ENCODE measurements around the gene UBE2H. TPM values are rescaled to one million over a fixed set of nuclear protein-coding genes. Genes with fewer than 3 reads are reported as not detected.

Gene UBE2H
- total and polyA plus RNA-seq, 4 donors: 11.9 to 84.2 (median 23.7) TPM

GRCh38 chr7:129866251-129866650 is 86.5 kb downstream of the UBE2H start:
- peak; percentile 22 for TF ChIP-seq SP1 (IDR thresholded peaks at IDR 0.05)
- peak; percentile 22 to 46 for TF ChIP-seq RXRA (IDR thresholded peaks at IDR 0.05)
- TF ChIP-seq RAD21 (IDR thresholded peaks at IDR 0.05): no peak
- no peak for TF ChIP-seq NR2F2 (IDR thresholded peaks at IDR 0.05)
- no peak for TF ChIP-seq CTCF (IDR thresholded peaks at IDR 0.05; ENCODE audit: low read depth, low read length, missing input control)
- no peak for TF ChIP-seq JUND (IDR thresholded peaks at IDR 0.05)
- no peak for TF ChIP-seq FOXA1 (IDR thresholded peaks at IDR 0.05)
- TF ChIP-seq TAF1 (conservative IDR thresholded peaks at IDR 0.05): no peak
- peak; percentile 15 to 25 for TF ChIP-seq HNF4A (conservative IDR thresholded peaks at IDR 0.05)
- TF ChIP-seq EGR1 (IDR thresholded peaks at IDR 0.05; ENCODE audit: low read depth in 2 of 2): no peak
- no peak for TF ChIP-seq ZBTB33 (IDR thresholded peaks at IDR 0.05)
- no peak for TF ChIP-seq REST (IDR thresholded peaks at IDR 0.05)
- no peak for TF ChIP-seq GABPA (IDR thresholded peaks at IDR 0.05 in 1 of 2, conservative IDR thresholded peaks at IDR 0.05 in 1 of 2)
- TF ChIP-seq HNF4G (IDR thresholded peaks at IDR 0.05): no peak
- TF ChIP-seq MAX (IDR thresholded peaks at IDR 0.05): no peak
- no peak for TF ChIP-seq YY1 (IDR thresholded peaks at IDR 0.05)
- TF ChIP-seq ATF3 (IDR thresholded peaks at IDR 0.05): no peak
- TF ChIP-seq FOXA2 (IDR thresholded peaks at IDR 0.05): no peak
- DNase-seq (ENCODE audit: low spot score): no peak
- 31% methylated on average over 3 of the region's 3 CpGs for WGBS
- peak overlapping the region in 1 of 2 donors; percentile 72 for H3K9ac ChIP-seq (ENCODE audit: low read depth in 1 of 2, low read length in 2 of 2)
- peak overlapping the region; percentile 28 to 42 for H3K27ac ChIP-seq (ENCODE audit: low read depth in 1 of 2, low read length in 2 of 2)
- H3K4me1 ChIP-seq (ENCODE audit: control insufficient read depth in 4 of 4, insufficient read depth in 4 of 4, low read length in 3 of 4): peaks cover 5 to 24% (median 21%) of the 10 kb centered on the region in 4 donors
- no peaks in the 10 kb centered on the region for H3K27me3 ChIP-seq (ENCODE audit: control insufficient read depth in 4 of 4, insufficient read depth in 4 of 4, low read length in 3 of 4)
- no peaks in the 10 kb centered on the region for H3K9me3 ChIP-seq (ENCODE audit: control insufficient read depth in 4 of 4, low read length in 3 of 4)
- no peaks in the 10 kb centered on the region for H3K36me3 ChIP-seq (ENCODE audit: control insufficient read depth in 4 of 4, insufficient read depth in 3 of 4, low read depth in 1 of 4, low read length in 3 of 4)
- H3K4me3 ChIP-seq (ENCODE audit: low read depth in 1 of 3, low read length in 3 of 3): no peak overlapping the region
